OCI-LY7 (cell line): ENCODE results near the gene SH3YL1. TPM values are rescaled to one million over a fixed set of nuclear protein-coding genes. Genes with fewer than 3 reads are reported as not detected.

Experiments
- BruUV-seq: library from RNA; stranded (reverse); fragments of 400-500 nt; replicated peaks from 2 replicates; lab custom pipeline; 2021; lab: Mats Ljungman, UMichigan
- CTCF ChIA-PET: fragments of 300-600 bp; sonication (Branson Sonifier 250); formaldehyde crosslinking; loops from one replicate; lab custom pipeline; 2022; ENCODE audit warnings: antibody characterized with exemption; ENCODE audit not compliant: unreplicated experiment; lab: Charles Lee
- POLR2A ChIA-PET: fragments of 300-600 bp; sonication (Branson Sonifier 250); formaldehyde crosslinking; loops from one replicate; lab custom pipeline; 2022; ENCODE audit warnings: antibody characterized with exemption; lab: Charles Lee
- DNase-seq: peaks from one replicate; pipeline ENCODE4 v3.0.0-alpha.2; 2015; ENCODE audit warnings: low spot score
- H2AFZ ChIP-seq: fragments of 200-600 bp; sonication (generic), shearing (Covaris generic); 2 replicates; pipeline ENCODE4 v1.6.1; 2014; ENCODE audit warnings: mild to moderate bottlenecking, antibody characterized with exemption, low read length, moderate library complexity
- H3K27ac ChIP-seq: fragments of 200-600 bp; sonication (generic); 2 replicates; pipeline ENCODE4 v1.5.1; 2014; ENCODE audit warnings: mixed run types, low read depth, mild to moderate bottlenecking, moderate library complexity, low read length, inconsistent platforms; ENCODE audit not compliant: poor library complexity, severe bottlenecking
- H3K36me3 ChIP-seq: fragments of 200-600 bp; sonication (generic); 2 replicates; pipeline ENCODE4 v1.6.1; 2014; ENCODE audit warnings: mild to moderate bottlenecking, antibody characterized with exemption, low read length, moderate library complexity, mixed read lengths; ENCODE audit not compliant: insufficient read depth
- H3K4me1 ChIP-seq: fragments of 200-600 bp; sonication (generic); 2 replicates; pipeline ENCODE4 v1.5.1; 2014; ENCODE audit warnings: mild to moderate bottlenecking, low read length; ENCODE audit not compliant: insufficient read depth, poor library complexity, severe bottlenecking
- H3K4me2 ChIP-seq: fragments of 200-600 bp; sonication (generic); 2 replicates; pipeline ENCODE4 v1.6.1; 2014; ENCODE audit warnings: mild to moderate bottlenecking, low read length
- H3K4me3 ChIP-seq: fragments of 200-600 bp; sonication (generic); 2 replicates; pipeline ENCODE4 v1.5.1; 2014; ENCODE audit warnings: mild to moderate bottlenecking, low read depth, low read length; ENCODE audit not compliant: poor library complexity, severe bottlenecking
- H3K79me2 ChIP-seq: fragments of 200-600 bp; sonication (generic); 2 replicates; pipeline ENCODE4 v1.6.1; 2016; ENCODE audit warnings: low read depth, mild to moderate bottlenecking, low read length, moderate library complexity, mixed read lengths; ENCODE audit not compliant: insufficient read depth
- H3K9me2 ChIP-seq: fragments of 200-600 bp; sonication (generic); 2 replicates; pipeline ENCODE4 v1.6.1; 2016; ENCODE audit warnings: mild to moderate bottlenecking, low read length, mixed read lengths; ENCODE audit not compliant: insufficient read depth
- H3K9me3 ChIP-seq: fragments of 200-600 bp; sonication (generic); 2 replicates; pipeline ENCODE4 v1.6.1; 2014; ENCODE audit warnings: mild to moderate bottlenecking, mixed run types, low read length, mixed read lengths
- H4K20me1 ChIP-seq: fragments of 200-600 bp; sonication (generic); 2 replicates; pipeline ENCODE4 v1.6.1; 2014; ENCODE audit warnings: mild to moderate bottlenecking, antibody characterized with exemption, low read length, moderate library complexity, mixed read lengths; ENCODE audit not compliant: insufficient read depth
- CTCF ChIP-seq: fragments of 200-600 bp; sonication (generic); conservative IDR thresholded peaks from 2 replicates; pipeline ENCODE4 v1.5.1; 2014; ENCODE audit warnings: mild to moderate bottlenecking, antibody characterized with exemption, low read length, moderate library complexity, mixed read lengths
- EZH2phosphoT487 ChIP-seq: fragments of 200-600 bp; sonication (generic); IDR thresholded peaks from 2 replicates; pipeline ENCODE4 v1.6.1; 2018; ENCODE audit warnings: low read depth, borderline replicate concordance, mild to moderate bottlenecking, mixed run types, antibody characterized with exemption, low read length, moderate library complexity, mixed read lengths
- intact Hi-C: fragments of 100-400 bp; cut with micrococcal nuclease; formaldehyde crosslinking; loops from one replicate; pipeline ENCODE4 v1.10.0; 2022; ENCODE audit not compliant: unreplicated experiment
- total RNA-seq, 2 experiments: library from RNA; depleted of rRNA in 1 of 2; stranded (reverse); fragments of >200 nt in 1 of 2; shearing (Covaris generic) in 1 of 2; gene quantifications; 2 replicates each; pipeline ENCODE4 v1.2.3, GENCODE V29; 2014 to 2022

Gene SH3YL1
- total RNA-seq, 2 experiments from 2014 or later: 21.3 to 30.9 TPM

GRCh38 chr2:262117-262516 lies 1.7 kb downstream of the SH3YL1 start:
- DNase-seq: no peak
- Histone ChIP-seq H3K27ac (no peak overlapping the region), H3K9me3 (peaks cover 14% of the 10 kb centered on the region), H3K4me2 (no peak overlapping the region), H3K9me2 (no peaks in the 10 kb centered on the region), H3K4me1 (peaks cover 28% of the 10 kb centered on the region), H3K79me2 (peaks cover 23% of the 10 kb centered on the region), H4K20me1 (peaks cover 20% of the 10 kb centered on the region), H3K4me3 (no peak overlapping the region), H2AFZ (no peak overlapping the region), H3K36me3 (peaks cover 7% of the 10 kb centered on the region)
- no TSS peak for BruUV-seq
- POLR2A ChIA-PET: interaction anchor here (1.0 to 1.8 kb wide), 2 partner anchors 22 to 416 kb away, joined by 3 read pairs; no protein-coding TSS in a partner anchor
- intact Hi-C loops: loop anchor here (10.0 kb wide), 1 partner anchor 173 kb away; no protein-coding TSS in a partner anchor
- CTCF ChIA-PET: no interaction called here
- TF ChIP-seq EZH2phosphoT487 (no peak), CTCF (no peak)

GRCh38 chr2:260507-261161 lies 3.2 kb downstream of the SH3YL1 start:
- Histone ChIP-seq H3K4me3 (no peak overlapping the region), H3K27ac (no peak overlapping the region), H3K79me2 (peaks cover 8% of the 10 kb centered on the region), H3K9me2 (no peaks in the 10 kb centered on the region), H3K4me1 (peaks cover 13% of the 10 kb centered on the region), H2AFZ (no peak overlapping the region), H3K9me3 (peaks cover 14% of the 10 kb centered on the region), H3K4me2 (no peak overlapping the region), H4K20me1 (peaks cover 5% of the 10 kb centered on the region; the same call in 1 of the 2 replicates), H3K36me3 (no peaks in the 10 kb centered on the region)
- no TSS peak for BruUV-seq
- intact Hi-C loops: loop anchor here (10.0 kb wide), 1 partner anchor 174 kb away; no protein-coding TSS in a partner anchor
- no peak for TF ChIP-seq CTCF
- TF ChIP-seq EZH2phosphoT487: no peak
- ChIA-PET CTCF (no interaction called here), POLR2A (interaction anchor here (1.8 kb wide), 1 partner anchor 21 kb away, joined by 3 read pairs; no protein-coding TSS in a partner anchor)
- no peak for DNase-seq

- no TSS peak for BruUV-seq
Measured at GRCh38 chr2:259789-260331, 4.0 kb downstream of the SH3YL1 start.

More at GRCh38 chr2:259789-260331, 4.0 kb downstream of the SH3YL1 start:
- intact Hi-C loops: loop anchor here (10.0 kb wide), 1 partner anchor 175 kb away; no protein-coding TSS in a partner anchor
- Histone ChIP-seq H3K27ac (no peak overlapping the region), H3K9me3 (peaks cover 14% of the 10 kb centered on the region), H3K36me3 (no peaks in the 10 kb centered on the region), H3K9me2 (no peaks in the 10 kb centered on the region), H4K20me1 (no peaks in the 10 kb centered on the region), H3K4me2 (no peak overlapping the region), H2AFZ (no peak overlapping the region), H3K4me3 (no peak overlapping the region), H3K79me2 (peaks cover under 1% of the 10 kb centered on the region; the same call in 1 of the 2 replicates), H3K4me1 (peaks cover 12% of the 10 kb centered on the region)
- ChIA-PET POLR2A (no interaction called here), CTCF (no interaction called here)
- no peak for DNase-seq
- TF ChIP-seq EZH2phosphoT487 (no peak), CTCF (no peak)
